ENCODE measurements around the gene MYO6.

GRCh38 chr6:75849329-75850025, 100.4 kb downstream of the MYO6 start:
- no peak for TF ChIP-seq CTCF (IDR thresholded peaks at IDR 0.05)
- no peak for TF ChIP-seq POLR2A (IDR thresholded peaks at IDR 0.05)

Measured in right lobe of liver (tissue), 4 donors.